GM12878 (cell line): ENCODE measurements around the gene C9orf153. TPM values are rescaled to one million over a fixed set of nuclear protein-coding genes. Genes with fewer than 3 reads are reported as not detected.

ENCODE experiments used
- ATAC-seq: fragments of 200-7000 bp; cut with Tn5 transposase; 3 replicates; pipeline ENCODE4 v1.9.1; 2020; ENCODE audit warnings: mild to moderate bottlenecking, moderate library complexity
- BruUV-seq: library from RNA; stranded (reverse); fragments of 400-500 nt; replicated peaks from 2 replicates; lab custom pipeline; 2021; lab: Mats Ljungman, UMichigan
- CTCF ChIA-PET: fragments of 300-600 bp; sonication (Branson Sonifier 250); formaldehyde crosslinking; extraction: SDS; loops from one replicate; lab custom pipeline; 2021; ENCODE audit warnings: inconsistent platforms; lab: Yijun Ruan, JAX
- POLR2A ChIA-PET: fragments of 350-600 bp; formaldehyde crosslinking; extraction: SDS; loops from one replicate; lab custom pipeline; 2021; ENCODE audit warnings: inconsistent platforms; lab: Charles Lee
- RAD21 ChIA-PET: fragments of 300-600 bp; sonication (Branson Sonifier 250); formaldehyde crosslinking; loops from one replicate; lab custom pipeline; 2023; ENCODE audit warnings: antibody characterized with exemption; ENCODE audit not compliant: unreplicated experiment; lab: Charles Lee
- SMC1A ChIA-PET: fragments of 300-600 bp; sonication (Branson Sonifier 250); formaldehyde crosslinking; loops from one replicate; lab custom pipeline; 2023; ENCODE audit not compliant: unreplicated experiment, uncharacterized antibody; lab: Charles Lee
- DNase-seq: peaks from one replicate; pipeline ENCODE4 v3.0.0-alpha.2; 2011; ENCODE audit warnings: low read depth, low spot score
- FAIRE-seq: peaks from 3 replicates; lab custom pipeline; 2011; peaks lifted over from hg19 to GRCh38; lab: Jason Lieb, UNC
- H2AFZ ChIP-seq: 2 replicates; pipeline ENCODE4 v1.6.0; 2011; ENCODE audit warnings: low read depth, low read length, control low read depth; ENCODE audit not compliant: control insufficient read depth
- H3K27ac ChIP-seq: 2 replicates; pipeline ENCODE4 v1.5.1; 2011; ENCODE audit warnings: control low read depth; ENCODE audit not compliant: control insufficient read depth, insufficient read depth
- H3K27me3 ChIP-seq, 2 experiments: replicated peaks in 1 of 2; 2 replicates each; pipeline versions ENCODE4 v1.6.0 to v1.6.1; 2011; ENCODE audit warnings: low read length in 1 of 2; ENCODE audit not compliant: control insufficient read depth in 2 of 2, insufficient read depth in 2 of 2
- H3K36me3 ChIP-seq, 2 experiments: 2 replicates each; pipeline ENCODE4 v1.5.1; 2011; ENCODE audit warnings: low read length in 1 of 2; ENCODE audit not compliant: control insufficient read depth in 2 of 2, insufficient read depth in 2 of 2
- H3K4me1 ChIP-seq: 2 replicates; pipeline ENCODE4 v1.6.1; 2011; ENCODE audit warnings: mild to moderate bottlenecking, low read length, moderate library complexity, mixed read lengths; ENCODE audit not compliant: control insufficient read depth, insufficient read depth
- H3K4me2 ChIP-seq: 2 replicates; pipeline ENCODE4 v1.6.0; 2011; ENCODE audit warnings: control low read depth; ENCODE audit not compliant: control insufficient read depth, insufficient read depth
- H3K4me3 ChIP-seq: fragments of 200-600 bp; sonication (generic); 2 replicates; pipeline ENCODE4 v1.5.1; 2016
- H3K79me2 ChIP-seq: 2 replicates; pipeline ENCODE4 v1.6.0; 2011; ENCODE audit warnings: low read length; ENCODE audit not compliant: control insufficient read depth, insufficient read depth
- H3K9ac ChIP-seq: 2 replicates; pipeline ENCODE4 v1.8.0; 2011; ENCODE audit warnings: low read length, control low read depth, mixed read lengths; ENCODE audit not compliant: control insufficient read depth, insufficient read depth
- H3K9me3 ChIP-seq: replicated peaks from 3 replicates; pipeline ENCODE4 v1.5.1; 2011; ENCODE audit warnings: mild to moderate bottlenecking, low read length; ENCODE audit not compliant: control insufficient read depth, insufficient read depth
- H4K20me1 ChIP-seq: 2 replicates; pipeline ENCODE4 v1.6.0; 2011; ENCODE audit not compliant: control insufficient read depth, insufficient read depth
- BRCA1 ChIP-seq: IDR thresholded peaks from 2 replicates; pipeline ENCODE4 v1.6.1; 2011; ENCODE audit warnings: low read depth, low read length, improper control_type of control experiment
- CHD4 ChIP-seq: fragments of 200-600 bp; sonication (generic); IDR thresholded peaks from 2 replicates; pipeline ENCODE4 v1.6.1; 2016; ENCODE audit warnings: mild to moderate bottlenecking
- CREM ChIP-seq: IDR thresholded peaks from 2 replicates; pipeline ENCODE4 v1.6.1; 2014; ENCODE audit warnings: antibody characterized with exemption, low read depth
- EZH2 ChIP-seq: IDR thresholded peaks from 2 replicates; pipeline ENCODE4 v1.6.1; 2012; ENCODE audit warnings: low read depth, mild to moderate bottlenecking, control low read depth, inconsistent platforms, low read length, borderline replicate concordance; ENCODE audit not compliant: control insufficient read depth
- KLF5 ChIP-seq: fragments of 450-650 bp; IDR thresholded peaks from 2 replicates; pipeline ENCODE4 v1.6.1; 2014; ENCODE audit warnings: mild to moderate bottlenecking; ENCODE audit not compliant: partially characterized antibody
- LARP7 ChIP-seq: fragments of 450-650 bp; IDR thresholded peaks from 2 replicates; pipeline ENCODE4 v1.6.1; 2017; ENCODE audit warnings: mild to moderate bottlenecking
- MEF2B ChIP-seq: fragments of 450-650 bp; IDR thresholded peaks from 2 replicates; pipeline ENCODE4 v1.6.1; 2018; ENCODE audit warnings: mild to moderate bottlenecking, moderate library complexity; ENCODE audit not compliant: partially characterized antibody, poor library complexity, severe bottlenecking
- NR2C2 ChIP-seq: IDR thresholded peaks from 2 replicates; pipeline ENCODE4 v1.6.1; 2011; ENCODE audit warnings: borderline replicate concordance, low read depth; ENCODE audit not compliant: control insufficient read depth, insufficient read length
- POLR2AphosphoS2 ChIP-seq: IDR thresholded peaks from 2 replicates; pipeline ENCODE4 v1.6.1; 2011; ENCODE audit warnings: low read depth, mild to moderate bottlenecking, low read length, improper control_type of control experiment, moderate library complexity
- RBBP5 ChIP-seq: fragments of 200-600 bp; sonication (generic); conservative IDR thresholded peaks from 2 replicates; pipeline ENCODE4 v1.6.1; 2016
- RUNX3 ChIP-seq: IDR thresholded peaks from 2 replicates; pipeline ENCODE4 v1.6.1; 2012; ENCODE audit warnings: low read length, inconsistent platforms
- SIX5 ChIP-seq: IDR thresholded peaks from 2 replicates; pipeline ENCODE4 v1.6.1; 2011; ENCODE audit warnings: mild to moderate bottlenecking, low read depth, low read length, moderate library complexity; ENCODE audit not compliant: severe bottlenecking
- SMAD1 ChIP-seq: fragments of 450-650 bp; IDR thresholded peaks from 2 replicates; pipeline ENCODE4 v1.6.1; 2018; ENCODE audit warnings: mild to moderate bottlenecking, low read depth; ENCODE audit not compliant: partially characterized antibody
- SMARCA5 ChIP-seq: fragments of 450-650 bp; IDR thresholded peaks from 2 replicates; pipeline ENCODE4 v1.6.1; 2017; ENCODE audit warnings: mild to moderate bottlenecking
- ZNF622 ChIP-seq: fragments of 450-650 bp; IDR thresholded peaks from 2 replicates; pipeline ENCODE4 v1.6.1; 2017; ENCODE audit warnings: mild to moderate bottlenecking, inconsistent platforms
- WGBS: methylation state at CpG from one replicate; pipeline ENCODE4 v1.1.6; 2016; ENCODE audit warnings: low lambda C conversion rate; ENCODE audit not compliant: insufficient replicate concordance, insufficient coverage; ENCODE audit errors: missing lambda C conversion rate; 5-methylcytosine and 5-hydroxymethylcytosine counted together
- in situ Hi-C: fragments of 300-500 bp; cut with MboI; formaldehyde crosslinking; loops from 9 replicates; pipeline ENCODE4 v1.14.3; 2018; ENCODE audit warnings: mixed read lengths
- intact Hi-C: fragments of 100-400 bp; cut with micrococcal nuclease; formaldehyde crosslinking; loops from one replicate; pipeline ENCODE4 v1.14.2; 2022; ENCODE audit not compliant: unreplicated experiment
- polyA plus RNA-seq, 11 experiments: library from polyadenylated mRNA; depleted of rRNA in 4 of 11; unstranded in 6 of 11; stranded (reverse) in 5 of 11; fragments of >200 nt; fragmentation: Nextera tagmentation in 4 of 11; fragmentation: Illumina TruSeq in 1 of 11; extraction: Ambion mirVana in 4 of 11; extraction: Trizol in 1 of 11; gene quantifications; 1 replicate in 1 of 11; 2 replicates in 10 of 11; pipeline versions ENCODE4 v1.2.1 to v1.2.3, GENCODE V29; 2011 to 2016; ENCODE audit warnings: inconsistent platforms in 2 of 11, missing spikeins in 2 of 11, low read depth in 1 of 11
- total RNA-seq, 4 experiments: library from RNA; depleted of rRNA in 3 of 4; stranded (reverse); fragments of >200 nt in 3 of 4; fragmentation: Illumina TruSeq in 1 of 4; extraction: Trizol in 1 of 4; gene quantifications; 2 replicates each; pipeline versions ENCODE4 v1.2.1 to v1.2.3, GENCODE V29; 2013 to 2021
- TF ChIP-seq, protein P1 (sequence below): fragments of 450-650 bp; IDR thresholded peaks from 2 replicates; pipeline ENCODE4 v1.6.1; 2016; ENCODE audit warnings: mild to moderate bottlenecking
- TF ChIP-seq, protein P2 (sequence below): IDR thresholded peaks from 2 replicates; pipeline ENCODE4 v1.6.1; 2012; ENCODE audit warnings: low read depth, low read length, improper control_type of control experiment
- TF ChIP-seq, protein P3 (sequence below): IDR thresholded peaks from 2 replicates; pipeline ENCODE4 v1.6.1; 2012; ENCODE audit warnings: improper control_type of control experiment, low read depth, low read length; ENCODE audit not compliant: insufficient replicate concordance

The C9orf153 gene
- total and polyA plus RNA-seq, 10 of the 15 experiments (the other 5 are each of a cell fraction or from before 2014, with no cell fraction given) = 0.03 to 1.2 (median 0.18) TPM; not detected in 1

DNA sequence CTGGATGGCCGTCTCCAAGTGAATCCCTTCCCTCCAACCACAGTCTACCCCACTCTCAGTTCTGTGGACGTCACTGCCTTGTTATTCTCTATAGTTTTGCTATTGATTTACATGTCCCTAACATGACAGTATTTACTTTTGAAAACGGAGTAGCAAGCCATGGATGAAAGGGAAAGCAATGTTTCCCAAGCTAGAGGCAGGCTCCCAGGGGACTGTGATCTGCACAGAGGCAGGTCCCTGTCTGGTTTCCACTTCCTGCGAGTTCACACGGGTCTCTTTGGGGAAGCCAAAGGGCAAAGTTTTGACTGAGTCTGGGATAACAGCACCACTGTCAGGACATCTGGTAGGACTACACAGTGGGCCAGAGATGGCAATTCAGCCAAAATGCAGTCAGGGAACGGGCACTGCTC, 12.7 kb downstream of the C9orf153 start:
- SMC1A ChIA-PET = interaction anchor here (1.0 to 4.8 kb wide), 8 partner anchors 9 to 427 kb away, joined by 3 to 35 read pairs (median 6); no protein-coding TSS in a partner anchor
- TF ChIP-seq CREM (peak; percentile 32; the same call in 1 of the 2 replicates), SMARCA5 (no peak), RBBP5 (no peak), BRCA1 (no peak), RUNX3 (peak; percentile 70), MEF2B (peak; percentile 100), NR2C2 (no peak), KLF5 (no peak), SMAD1 (no peak), CHD4 (no peak), LARP7 (no peak), POLR2AphosphoS2 (no peak), ZNF622 (no peak), SIX5 (no peak), EZH2 (no peak)
- TF ChIP-seq, protein P1, sequence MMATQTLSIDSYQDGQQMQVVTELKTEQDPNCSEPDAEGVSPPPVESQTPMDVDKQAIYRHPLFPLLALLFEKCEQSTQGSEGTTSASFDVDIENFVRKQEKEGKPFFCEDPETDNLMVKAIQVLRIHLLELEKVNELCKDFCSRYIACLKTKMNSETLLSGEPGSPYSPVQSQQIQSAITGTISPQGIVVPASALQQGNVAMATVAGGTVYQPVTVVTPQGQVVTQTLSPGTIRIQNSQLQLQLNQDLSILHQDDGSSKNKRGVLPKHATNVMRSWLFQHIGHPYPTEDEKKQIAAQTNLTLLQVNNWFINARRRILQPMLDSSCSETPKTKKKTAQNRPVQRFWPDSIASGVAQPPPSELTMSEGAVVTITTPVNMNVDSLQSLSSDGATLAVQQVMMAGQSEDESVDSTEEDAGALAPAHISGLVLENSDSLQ = no peak
- TF ChIP-seq, protein P2, sequence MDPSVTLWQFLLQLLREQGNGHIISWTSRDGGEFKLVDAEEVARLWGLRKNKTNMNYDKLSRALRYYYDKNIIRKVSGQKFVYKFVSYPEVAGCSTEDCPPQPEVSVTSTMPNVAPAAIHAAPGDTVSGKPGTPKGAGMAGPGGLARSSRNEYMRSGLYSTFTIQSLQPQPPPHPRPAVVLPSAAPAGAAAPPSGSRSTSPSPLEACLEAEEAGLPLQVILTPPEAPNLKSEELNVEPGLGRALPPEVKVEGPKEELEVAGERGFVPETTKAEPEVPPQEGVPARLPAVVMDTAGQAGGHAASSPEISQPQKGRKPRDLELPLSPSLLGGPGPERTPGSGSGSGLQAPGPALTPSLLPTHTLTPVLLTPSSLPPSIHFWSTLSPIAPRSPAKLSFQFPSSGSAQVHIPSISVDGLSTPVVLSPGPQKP = no peak
- TF ChIP-seq, protein P3, sequence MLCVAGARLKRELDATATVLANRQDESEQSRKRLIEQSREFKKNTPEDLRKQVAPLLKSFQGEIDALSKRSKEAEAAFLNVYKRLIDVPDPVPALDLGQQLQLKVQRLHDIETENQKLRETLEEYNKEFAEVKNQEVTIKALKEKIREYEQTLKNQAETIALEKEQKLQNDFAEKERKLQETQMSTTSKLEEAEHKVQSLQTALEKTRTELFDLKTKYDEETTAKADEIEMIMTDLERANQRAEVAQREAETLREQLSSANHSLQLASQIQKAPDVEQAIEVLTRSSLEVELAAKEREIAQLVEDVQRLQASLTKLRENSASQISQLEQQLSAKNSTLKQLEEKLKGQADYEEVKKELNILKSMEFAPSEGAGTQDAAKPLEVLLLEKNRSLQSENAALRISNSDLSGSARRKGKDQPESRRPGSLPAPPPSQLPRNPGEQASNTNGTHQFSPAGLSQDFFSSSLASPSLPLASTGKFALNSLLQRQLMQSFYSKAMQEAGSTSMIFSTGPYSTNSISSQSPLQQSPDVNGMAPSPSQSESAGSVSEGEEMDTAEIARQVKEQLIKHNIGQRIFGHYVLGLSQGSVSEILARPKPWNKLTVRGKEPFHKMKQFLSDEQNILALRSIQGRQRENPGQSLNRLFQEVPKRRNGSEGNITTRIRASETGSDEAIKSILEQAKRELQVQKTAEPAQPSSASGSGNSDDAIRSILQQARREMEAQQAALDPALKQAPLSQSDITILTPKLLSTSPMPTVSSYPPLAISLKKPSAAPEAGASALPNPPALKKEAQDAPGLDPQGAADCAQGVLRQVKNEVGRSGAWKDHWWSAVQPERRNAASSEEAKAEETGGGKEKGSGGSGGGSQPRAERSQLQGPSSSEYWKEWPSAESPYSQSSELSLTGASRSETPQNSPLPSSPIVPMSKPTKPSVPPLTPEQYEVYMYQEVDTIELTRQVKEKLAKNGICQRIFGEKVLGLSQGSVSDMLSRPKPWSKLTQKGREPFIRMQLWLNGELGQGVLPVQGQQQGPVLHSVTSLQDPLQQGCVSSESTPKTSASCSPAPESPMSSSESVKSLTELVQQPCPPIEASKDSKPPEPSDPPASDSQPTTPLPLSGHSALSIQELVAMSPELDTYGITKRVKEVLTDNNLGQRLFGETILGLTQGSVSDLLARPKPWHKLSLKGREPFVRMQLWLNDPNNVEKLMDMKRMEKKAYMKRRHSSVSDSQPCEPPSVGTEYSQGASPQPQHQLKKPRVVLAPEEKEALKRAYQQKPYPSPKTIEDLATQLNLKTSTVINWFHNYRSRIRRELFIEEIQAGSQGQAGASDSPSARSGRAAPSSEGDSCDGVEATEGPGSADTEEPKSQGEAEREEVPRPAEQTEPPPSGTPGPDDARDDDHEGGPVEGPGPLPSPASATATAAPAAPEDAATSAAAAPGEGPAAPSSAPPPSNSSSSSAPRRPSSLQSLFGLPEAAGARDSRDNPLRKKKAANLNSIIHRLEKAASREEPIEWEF = peak; percentile 98

More for the DNA sequence above, 12.7 kb downstream of the C9orf153 start:
- Histone ChIP-seq H3K4me1 (no peaks in the 10 kb centered on the region), H3K27ac (no peak overlapping the region), H3K27me3 (no peaks in the 10 kb centered on the region), H3K4me3 (peak overlapping the region; percentile 15; the same call in 1 of the 2 replicates), H2AFZ (peak overlapping the region; percentile 55), H3K79me2 (no peaks in the 10 kb centered on the region), H3K36me3 (no peaks in the 10 kb centered on the region), H3K9me3 (no peaks in the 10 kb centered on the region), H4K20me1 (no peaks in the 10 kb centered on the region), H3K9ac (no peak overlapping the region), H3K4me2 (peak overlapping the region; percentile 67; the same call in 1 of the 2 replicates)
- ATAC-seq (peak; percentile 98), FAIRE-seq (peak; percentile 56), DNase-seq (peak; percentile 80)
- RAD21 ChIA-PET = interaction anchor here (0.6 to 3.5 kb wide), 5 partner anchors 8 to 211 kb away, joined by 3 to 31 read pairs (median 4); no protein-coding TSS in a partner anchor
- in situ Hi-C loops = no loop called here
- POLR2A ChIA-PET = no interaction called here
- no TSS peak for BruUV-seq
- WGBS = 11% methylated on average over 6 of the region's 6 CpGs
- CTCF ChIA-PET = interaction anchor here (0.6 to 3.5 kb wide), 7 partner anchors 10 to 427 kb away, joined by 3 to 49 read pairs (median 4); no protein-coding TSS in a partner anchor
- intact Hi-C loops = loop anchor here (2.0 to 10.0 kb wide), 2 partner anchors 44 to 212 kb away; no protein-coding TSS in a partner anchor
